PC-3 (cell line): ENCODE results near the gene NRSN1. TPM values are rescaled to one million over a fixed set of nuclear protein-coding genes. Genes with fewer than 3 reads are reported as not detected.

Experiments used
- ATAC-seq: fragments of 200-7000 bp; cut with Tn5 transposase; 2 replicates; pipeline ENCODE4 v1.9.1; 2020; ENCODE audit warnings: mild to moderate bottlenecking, moderate library complexity
- BruUV-seq: library from RNA; stranded (reverse); fragments of 400-500 nt; replicated peaks from 2 replicates; lab custom pipeline; 2021; lab: Mats Ljungman, UMichigan
- CTCF ChIA-PET: fragments of 300-600 bp; sonication (Branson Sonifier 250); formaldehyde crosslinking; loops from one replicate; lab custom pipeline; 2022; ENCODE audit warnings: antibody characterized with exemption; lab: Charles Lee
- POLR2A ChIA-PET: fragments of 300-600 bp; sonication (Branson Sonifier 250); formaldehyde crosslinking; loops from one replicate; lab custom pipeline; 2022; ENCODE audit warnings: antibody characterized with exemption; ENCODE audit not compliant: unreplicated experiment; lab: Charles Lee
- DNase-seq: peaks from one replicate; pipeline ENCODE4 v3.0.0-alpha.2; 2015
- H2AFZ ChIP-seq: fragments of 300-600 bp; sonication (generic); 2 replicates; pipeline ENCODE4 v1.6.0; 2016; ENCODE audit warnings: antibody characterized with exemption, low read length
- H3F3A ChIP-seq: fragments of 300-600 bp; sonication (generic); one replicate; pipeline ENCODE4 v1.6.0; 2017; ENCODE audit warnings: antibody characterized with exemption, low read length, control low read depth, mild to moderate bottlenecking; ENCODE audit not compliant: unreplicated experiment
- H3K27ac ChIP-seq: fragments of 300-600 bp; sonication (generic); 2 replicates; pipeline ENCODE4 v1.5.1; 2016; ENCODE audit warnings: mild to moderate bottlenecking, low read length
- H3K27me3 ChIP-seq: fragments of 300-600 bp; sonication (generic); 2 replicates; pipeline ENCODE4 v1.6.1; 2016; ENCODE audit warnings: low read length, mixed read lengths
- H3K36me3 ChIP-seq: fragments of 300-600 bp; sonication (generic); 2 replicates; pipeline ENCODE4 v1.6.1; 2016; ENCODE audit warnings: low read depth, mixed run types, low read length, mixed read lengths
- H3K4me1 ChIP-seq: fragments of 300-600 bp; sonication (generic); 2 replicates; pipeline ENCODE4 v1.5.1; 2016; ENCODE audit warnings: low read length; ENCODE audit not compliant: insufficient read depth
- H3K4me2 ChIP-seq: fragments of 300-600 bp; sonication (generic); 2 replicates; pipeline ENCODE4 v1.6.0; 2016; ENCODE audit warnings: low read length
- H3K4me3 ChIP-seq: fragments of 300-600 bp; sonication (generic); 2 replicates; pipeline ENCODE4 v1.5.1; 2016; ENCODE audit warnings: mild to moderate bottlenecking, low read length, mixed read lengths
- H3K79me2 ChIP-seq: fragments of 300-600 bp; sonication (generic); 2 replicates; pipeline ENCODE4 v1.6.1; 2017; ENCODE audit warnings: low read length, mixed read lengths
- H3K9ac ChIP-seq: fragments of 300-600 bp; sonication (generic); 2 replicates; pipeline ENCODE4 v1.6.0; 2016; ENCODE audit warnings: mild to moderate bottlenecking, low read length
- H3K9me2 ChIP-seq: fragments of 300-600 bp; sonication (generic); replicated peaks from 2 replicates; pipeline ENCODE4 v1.6.1; 2016; ENCODE audit warnings: mixed run types, low read length, mixed read lengths
- H3K9me3 ChIP-seq: fragments of 300-600 bp; sonication (generic); 2 replicates; pipeline ENCODE4 v1.6.1; 2016; ENCODE audit warnings: low read length, mixed read lengths
- H4K20me1 ChIP-seq: fragments of 300-600 bp; sonication (generic); 2 replicates; pipeline ENCODE4 v1.6.1; 2016; ENCODE audit warnings: low read length, mixed read lengths
- EZH2 ChIP-seq: fragments of 300-600 bp; sonication (generic); IDR thresholded peaks from one replicate; pipeline ENCODE4 v1.6.1; 2017; ENCODE audit warnings: antibody characterized with exemption, mild to moderate bottlenecking, low read length; ENCODE audit not compliant: unreplicated experiment
- EZH2phosphoT487 ChIP-seq: fragments of 300-600 bp; sonication (generic); IDR thresholded peaks from 2 replicates; pipeline ENCODE4 v1.6.1; 2018; ENCODE audit warnings: mild to moderate bottlenecking, antibody characterized with exemption, low read length, borderline replicate concordance
- intact Hi-C: fragments of 100-400 bp; cut with micrococcal nuclease; formaldehyde crosslinking; loops from 2 replicates; pipeline ENCODE4 v1.9.0; 2023
- total RNA-seq: library from RNA; depleted of rRNA; stranded (reverse); fragments of >200 nt; gene quantifications from 2 replicates; pipeline ENCODE4 v1.2.3, GENCODE V29; 2014
- TF ChIP-seq, protein P1 (sequence below): fragments of 300-600 bp; sonication (generic); conservative IDR thresholded peaks from 2 replicates; pipeline ENCODE4 v1.5.1; 2017; ENCODE audit warnings: antibody characterized with exemption, low read depth, mild to moderate bottlenecking, low read length

NRSN1 gene
- total RNA-seq, 1 experiment from 2014 or later, result not detected

DNA sequence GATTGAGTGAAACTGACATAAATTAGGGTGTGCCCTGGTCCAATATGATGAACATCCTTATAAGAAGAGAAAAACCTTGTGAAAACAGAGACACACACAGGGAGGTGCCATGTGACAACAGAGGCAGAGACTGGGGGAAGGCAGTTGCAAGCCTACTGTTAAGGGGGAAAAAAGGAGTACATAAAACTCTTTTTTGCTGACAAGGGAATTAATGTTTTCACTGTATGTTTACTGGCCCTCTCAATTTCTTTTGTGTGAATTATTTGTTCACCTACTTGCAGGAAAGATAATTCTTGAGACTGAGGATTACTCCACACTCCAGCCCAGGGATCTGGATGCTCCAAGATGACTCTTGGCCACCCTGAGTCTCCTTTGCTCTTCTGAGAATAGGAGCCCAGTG lies 12.1 kb upstream of the NRSN1 start:
- intact Hi-C loops, result no loop called here
- DNase-seq (no peak), ATAC-seq (no peak)
- Histone ChIP-seq H3K36me3 (no peaks in the 10 kb centered on the region), H4K20me1 (no peaks in the 10 kb centered on the region), H3K4me2 (no peak overlapping the region), H3K4me1 (no peaks in the 10 kb centered on the region), H3F3A (no peaks in the 10 kb centered on the region), H3K9me3 (no peaks in the 10 kb centered on the region), H3K27ac (no peak overlapping the region), H2AFZ (no peak overlapping the region), H3K79me2 (no peaks in the 10 kb centered on the region), H3K9me2 (no peaks in the 10 kb centered on the region), H3K9ac (no peak overlapping the region), H3K4me3 (no peak overlapping the region), H3K27me3 (0 out of 2 replicates have a peak, but pooled peaks cover 24% of the 10 kb centered on the region)
- ChIA-PET CTCF (no interaction called here), POLR2A (no interaction called here)
- BruUV-seq, result no TSS peak
- TF ChIP-seq EZH2phosphoT487, result no peak
- TF ChIP-seq EZH2, result no peak
- TF ChIP-seq, protein P1, sequence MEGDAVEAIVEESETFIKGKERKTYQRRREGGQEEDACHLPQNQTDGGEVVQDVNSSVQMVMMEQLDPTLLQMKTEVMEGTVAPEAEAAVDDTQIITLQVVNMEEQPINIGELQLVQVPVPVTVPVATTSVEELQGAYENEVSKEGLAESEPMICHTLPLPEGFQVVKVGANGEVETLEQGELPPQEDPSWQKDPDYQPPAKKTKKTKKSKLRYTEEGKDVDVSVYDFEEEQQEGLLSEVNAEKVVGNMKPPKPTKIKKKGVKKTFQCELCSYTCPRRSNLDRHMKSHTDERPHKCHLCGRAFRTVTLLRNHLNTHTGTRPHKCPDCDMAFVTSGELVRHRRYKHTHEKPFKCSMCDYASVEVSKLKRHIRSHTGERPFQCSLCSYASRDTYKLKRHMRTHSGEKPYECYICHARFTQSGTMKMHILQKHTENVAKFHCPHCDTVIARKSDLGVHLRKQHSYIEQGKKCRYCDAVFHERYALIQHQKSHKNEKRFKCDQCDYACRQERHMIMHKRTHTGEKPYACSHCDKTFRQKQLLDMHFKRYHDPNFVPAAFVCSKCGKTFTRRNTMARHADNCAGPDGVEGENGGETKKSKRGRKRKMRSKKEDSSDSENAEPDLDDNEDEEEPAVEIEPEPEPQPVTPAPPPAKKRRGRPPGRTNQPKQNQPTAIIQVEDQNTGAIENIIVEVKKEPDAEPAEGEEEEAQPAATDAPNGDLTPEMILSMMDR, result no peak

DNA sequence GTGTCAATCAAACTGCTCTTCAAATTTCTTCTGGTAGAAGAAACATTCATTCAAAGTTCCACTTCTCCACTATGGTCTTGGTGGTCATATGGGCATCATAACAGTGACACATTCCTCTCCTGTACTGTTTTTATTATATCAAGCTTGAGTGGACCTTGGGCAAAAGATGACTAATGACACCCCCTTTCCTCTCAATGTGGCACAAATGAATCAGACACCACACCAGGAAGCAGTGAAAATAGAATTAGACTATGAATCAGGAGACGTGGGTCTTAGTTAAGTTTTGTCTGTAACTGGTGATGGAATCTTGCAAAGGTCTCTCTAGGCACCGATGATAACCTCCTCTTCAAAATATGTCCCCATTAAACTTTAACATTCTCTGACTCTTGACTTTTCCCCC lies 9.0 kb upstream of the NRSN1 start:
- Histone ChIP-seq H3K4me3 (no peak overlapping the region), H2AFZ (no peak overlapping the region), H3K9me3 (no peaks in the 10 kb centered on the region), H3K4me1 (no peaks in the 10 kb centered on the region), H3K79me2 (no peaks in the 10 kb centered on the region), H3K9ac (no peak overlapping the region), H3K9me2 (no peaks in the 10 kb centered on the region), H3F3A (no peaks in the 10 kb centered on the region), H3K36me3 (no peaks in the 10 kb centered on the region), H3K4me2 (no peak overlapping the region), H3K27ac (no peak overlapping the region), H4K20me1 (no peaks in the 10 kb centered on the region), H3K27me3 (peaks cover 46% of the 10 kb centered on the region)
- peak; percentile 32 for DNase-seq
- ChIA-PET CTCF (no interaction called here), POLR2A (no interaction called here)
- intact Hi-C loops, result no loop called here
- no peak for ATAC-seq
- TF ChIP-seq EZH2phosphoT487 (no peak), EZH2 (no peak)
- TF ChIP-seq, protein P1, result no peak
- no TSS peak for BruUV-seq

DNA sequence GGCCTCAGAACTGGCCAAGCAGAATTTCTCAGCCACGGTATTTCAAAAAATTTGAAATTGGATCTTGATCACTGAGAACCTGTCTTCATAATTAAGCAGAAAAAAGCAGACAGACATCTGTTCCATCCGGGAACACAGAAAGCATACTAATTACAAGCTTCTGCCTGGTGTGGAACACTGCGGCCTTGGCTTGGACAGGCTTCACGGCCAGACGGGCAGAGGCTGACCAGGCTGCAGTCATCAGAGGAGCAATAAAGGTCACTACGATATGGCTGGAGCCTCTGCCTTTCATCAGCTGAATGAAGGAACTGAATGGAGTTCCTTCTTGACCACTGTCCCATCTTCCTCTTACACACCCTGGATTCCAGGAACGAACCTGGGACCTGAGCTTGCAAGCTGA lies 3.9 kb upstream of the NRSN1 start:
- intact Hi-C loops, result no loop called here
- no peak overlapping the region for H3K9ac ChIP-seq
- no peak overlapping the region for H3K27ac ChIP-seq
- no peaks in the 10 kb centered on the region for H4K20me1 ChIP-seq
- ATAC-seq (no peak), DNase-seq (no peak)
- H3K9me2 ChIP-seq, result no peaks in the 10 kb centered on the region
- no peaks in the 10 kb centered on the region for H3K4me1 ChIP-seq
- peaks cover 59% of the 10 kb centered on the region for H3K27me3 ChIP-seq
- CTCF ChIA-PET, result no interaction called here
- H3K4me3 ChIP-seq, result no peak overlapping the region
- H2AFZ ChIP-seq, result no peak overlapping the region
- no peaks in the 10 kb centered on the region for H3F3A ChIP-seq
- no TSS peak for BruUV-seq
- POLR2A ChIA-PET, result no interaction called here
- H3K79me2 ChIP-seq, result no peaks in the 10 kb centered on the region
- no peak for TF ChIP-seq EZH2phosphoT487
- TF ChIP-seq, protein P1, result no peak
- no peak for TF ChIP-seq EZH2
- H3K4me2 ChIP-seq, result no peak overlapping the region
- H3K9me3 ChIP-seq, result no peaks in the 10 kb centered on the region
- H3K36me3 ChIP-seq, result no peaks in the 10 kb centered on the region
